HG02623 (cell line): ENCODE results near the gene IGBP1.
A peak's percentile ranks its signal among the peaks of the same experiment; 100 is the strongest.
"Not testable (repeated sequence)": the region's sequence is repeated elsewhere in the genome, so short reads cannot be mapped to it uniquely, and the experiment has no call there.

Source experiments
- ATAC-seq: cut with Tn5 transposase; IDR thresholded peaks from one replicate; pipeline ENCODE4 v1.9.1; 2021; ENCODE audit warnings: moderate library complexity; ENCODE audit not compliant: unreplicated experiment

IGBP1 gene

DNA sequence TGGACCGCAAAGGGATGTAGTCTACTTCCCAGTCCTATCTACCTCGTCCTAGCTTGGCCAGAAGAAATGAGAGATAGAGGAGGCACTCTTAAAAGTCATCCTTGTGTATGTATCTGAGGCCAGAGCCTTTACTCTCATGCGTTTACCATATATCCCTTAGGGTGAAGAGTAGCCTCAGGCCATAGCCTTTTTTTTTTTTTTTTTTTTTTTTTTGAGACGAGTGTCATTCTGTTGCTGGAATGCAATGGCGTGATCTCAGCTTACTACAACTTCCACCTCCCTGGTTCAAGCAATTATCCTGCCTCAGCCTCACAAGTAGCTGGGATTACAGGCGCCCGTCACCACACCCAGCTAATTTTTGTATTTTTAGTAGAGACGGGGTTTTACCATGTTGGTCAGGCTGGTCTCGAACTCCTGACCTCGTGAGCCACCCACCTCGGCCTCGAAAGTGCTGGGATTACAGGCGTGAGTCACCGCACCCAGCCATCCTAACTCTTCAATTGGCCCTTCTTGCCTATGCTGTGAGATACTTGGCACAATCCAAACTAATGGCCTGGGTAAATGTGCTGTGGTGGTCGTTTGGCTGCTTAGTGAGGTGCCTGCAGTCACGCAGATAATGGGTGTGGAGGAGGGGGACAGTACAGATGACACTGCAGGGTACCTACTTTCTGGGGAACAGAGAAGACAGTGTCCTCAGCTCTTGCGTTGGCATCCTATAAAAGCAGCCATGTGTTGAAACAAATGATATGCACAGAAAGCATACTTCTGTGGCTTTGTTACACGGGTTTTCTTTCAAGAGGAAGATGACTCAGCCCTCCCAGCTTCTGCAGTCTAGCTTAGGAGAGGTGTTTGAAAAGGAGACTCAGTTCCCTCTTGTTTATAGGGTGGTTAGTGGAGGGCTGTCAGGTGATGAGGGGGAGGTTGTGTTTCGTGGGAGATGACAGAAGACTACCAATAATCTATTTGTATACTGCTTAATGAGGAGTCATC lies 33.6 kb downstream of the IGBP1 start:
- ATAC-seq: no peak

DNA sequence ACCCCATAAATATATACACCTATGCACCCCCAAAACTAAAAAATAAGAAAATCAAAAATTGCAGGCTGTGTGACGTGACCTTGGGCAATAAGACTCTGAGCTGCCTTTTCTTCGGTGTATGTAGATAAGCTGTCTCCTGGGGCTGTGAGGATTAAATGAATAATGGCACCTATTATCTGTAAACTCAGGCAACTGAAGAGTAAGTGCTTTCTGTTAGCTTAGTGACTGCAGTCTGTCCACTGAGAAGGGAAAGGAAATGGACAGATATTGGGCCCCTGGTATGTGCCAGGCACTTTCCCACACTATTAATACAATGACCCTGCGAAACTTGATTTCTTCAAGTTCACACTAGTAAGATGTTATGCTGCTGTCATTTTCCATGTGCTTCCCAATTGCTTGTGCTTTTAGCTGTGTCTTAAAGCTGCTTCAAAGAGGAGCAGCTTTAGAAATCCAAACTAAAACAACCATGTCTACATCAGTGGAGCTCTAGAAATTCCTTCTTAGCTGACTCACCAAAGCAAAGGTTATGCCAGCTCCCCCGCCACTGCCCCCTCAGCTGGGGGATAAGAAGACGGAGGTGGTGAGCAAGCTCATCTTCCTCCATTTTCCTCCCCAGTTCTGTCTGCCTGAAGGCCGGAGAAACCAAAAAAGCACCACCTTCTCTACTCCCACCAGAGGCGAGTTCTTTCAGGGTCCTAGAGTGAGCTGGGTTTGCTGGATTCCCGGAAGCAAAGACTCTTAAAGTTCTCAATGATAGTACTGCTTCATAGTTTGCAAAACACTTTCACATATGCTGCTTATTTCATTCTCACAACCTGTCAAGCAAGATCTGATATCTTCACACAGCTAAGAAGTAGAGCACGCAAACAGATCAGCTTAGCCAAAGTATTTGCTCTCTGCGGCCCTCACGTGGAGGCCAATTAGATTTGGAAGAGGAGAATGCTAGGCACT lies 35.3 kb downstream of the IGBP1 start:
- ATAC-seq: no peak

DNA sequence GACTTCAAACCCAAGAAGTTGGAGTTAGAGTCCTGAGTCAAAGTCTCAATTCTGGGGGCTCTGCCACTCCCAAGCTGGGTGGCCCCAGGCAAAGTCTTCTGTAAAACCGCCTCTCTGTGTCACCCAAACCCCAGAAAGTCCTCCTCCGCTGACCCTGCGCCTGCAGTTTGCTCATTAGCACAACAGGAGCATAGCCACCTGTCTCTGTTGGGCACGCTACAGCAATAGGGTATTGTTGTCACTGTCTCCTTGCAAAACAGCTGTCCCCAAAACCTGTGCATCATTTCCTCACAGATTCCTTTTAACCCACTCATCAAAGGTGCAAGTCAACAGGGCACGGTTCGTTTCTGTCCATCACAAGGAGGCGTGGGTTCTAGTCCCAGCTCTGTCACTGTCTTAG lies 36.0 kb downstream of the IGBP1 start:
- ATAC-seq: no peak

GRCh38 chrX:70171624-70172023 lies 38.4 kb downstream of the IGBP1 start:
- no peak for ATAC-seq

- no peak for ATAC-seq
Observed at GRCh38 chrX:70172221-70172620, 39.0 kb downstream of the IGBP1 start.

GRCh38 chrX:70172964-70173363 lies 39.7 kb downstream of the IGBP1 start:
- no peak for ATAC-seq

DNA sequence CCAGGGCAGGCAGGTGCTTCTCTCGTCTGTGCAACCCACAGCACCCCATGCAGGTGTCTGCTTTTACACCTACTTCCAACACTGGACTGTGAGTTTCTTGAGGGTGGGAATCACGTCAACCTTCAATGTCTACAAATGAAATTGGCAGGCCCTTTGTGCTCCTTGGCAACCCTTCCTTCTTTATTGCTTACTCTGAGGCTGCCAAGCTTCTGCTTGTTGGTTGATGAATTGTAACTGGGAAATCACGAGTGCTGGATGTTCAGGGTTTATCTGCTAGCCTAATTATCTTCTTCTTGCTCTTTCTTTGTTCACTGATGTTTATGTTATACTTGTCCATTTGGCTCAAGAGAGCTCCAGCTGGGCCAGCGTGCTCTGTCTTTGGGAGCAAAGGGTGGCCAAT lies 41.5 kb downstream of the IGBP1 start:
- no peak for ATAC-seq

GRCh38 chrX:70175338-70175737 lies 42.1 kb downstream of the IGBP1 start:
- ATAC-seq: no peak

GRCh38 chrX:70176938-70177533 lies 43.8 kb downstream of the IGBP1 start, which contains the start of gene DGAT2L6:
DGAT2L6 (plus strand) TSS chrX:70177483; CDS start chrX:70177583, 100 bp downstream.
- peak; percentile 58 for ATAC-seq

GRCh38 chrX:70183091-70183490 lies 49.8 kb downstream of the IGBP1 start:
- no peak for ATAC-seq

DNA sequence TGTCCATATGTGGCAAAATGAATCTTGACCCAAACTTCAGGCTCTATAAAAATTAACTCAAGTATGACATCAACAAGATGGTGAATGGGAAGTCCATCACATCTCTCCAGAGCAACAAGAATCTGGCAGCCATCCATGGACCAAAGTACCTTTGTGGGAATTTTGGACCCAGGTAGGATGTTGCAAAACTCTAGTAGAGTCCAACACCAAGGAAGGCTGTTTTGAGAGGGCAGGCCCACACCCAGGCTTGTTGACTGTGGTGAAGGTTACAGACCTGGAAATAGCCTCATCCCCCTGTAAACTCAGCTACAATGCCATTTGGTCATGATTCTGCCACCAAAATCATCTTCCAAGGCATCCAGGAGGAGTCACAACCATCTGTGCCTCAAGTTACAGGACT lies 57.0 kb downstream of the IGBP1 start:
- no peak for ATAC-seq

- ATAC-seq: peak; percentile 89
Observed at GRCh38 chrX:70196961-70197720, 63.9 kb downstream of the IGBP1 start.

DNA sequence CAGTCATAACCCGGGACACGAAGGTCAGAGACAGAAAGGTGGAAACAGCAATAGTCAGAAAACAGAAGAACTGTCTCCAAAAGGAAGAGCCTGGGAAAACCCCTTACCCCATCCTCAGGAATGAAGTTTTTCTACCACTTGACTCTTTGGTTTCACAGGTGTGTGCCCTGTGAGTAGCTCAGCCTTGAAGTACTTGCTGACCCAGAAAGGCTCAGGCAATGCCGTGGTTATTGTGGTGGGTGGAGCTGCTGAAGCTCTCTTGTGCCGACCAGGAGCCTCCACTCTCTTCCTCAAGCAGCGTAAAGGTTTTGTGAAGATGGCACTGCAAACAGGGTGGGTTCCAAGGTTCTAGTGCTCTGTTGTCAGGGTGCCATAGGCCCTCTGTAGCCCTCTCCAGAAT lies 68.5 kb downstream of the IGBP1 start:
- no peak for ATAC-seq

DNA sequence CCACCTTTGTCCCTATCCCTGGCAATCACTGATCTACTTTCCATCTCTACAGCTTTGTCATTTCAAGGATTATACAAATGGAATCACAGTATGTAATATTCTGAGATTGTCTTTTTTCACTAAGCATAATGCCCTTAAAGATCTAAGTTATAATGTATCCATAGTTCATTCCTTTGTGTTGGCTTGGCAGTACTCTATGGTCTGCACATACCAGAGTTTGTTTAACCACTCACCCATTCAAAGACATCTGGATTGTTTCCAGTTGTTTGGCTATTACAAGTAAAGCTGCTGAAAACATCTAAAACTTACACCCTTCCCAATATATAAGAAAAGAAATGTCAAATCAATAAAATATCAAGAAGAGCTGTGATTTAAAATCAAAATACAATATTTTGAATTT lies 75.2 kb downstream of the IGBP1 start:
- no peak for ATAC-seq

GRCh38 chrX:70209570-70209969 lies 76.3 kb downstream of the IGBP1 start:
- ATAC-seq: not testable (repeated sequence)
